GM21390 (cell line): ENCODE measurements around the gene NECTIN4.

Experiments used
- ATAC-seq: cut with Tn5 transposase; IDR thresholded peaks from one replicate; pipeline ENCODE4 v1.9.1; 2021; ENCODE audit not compliant: unreplicated experiment

Gene NECTIN4

DNA sequence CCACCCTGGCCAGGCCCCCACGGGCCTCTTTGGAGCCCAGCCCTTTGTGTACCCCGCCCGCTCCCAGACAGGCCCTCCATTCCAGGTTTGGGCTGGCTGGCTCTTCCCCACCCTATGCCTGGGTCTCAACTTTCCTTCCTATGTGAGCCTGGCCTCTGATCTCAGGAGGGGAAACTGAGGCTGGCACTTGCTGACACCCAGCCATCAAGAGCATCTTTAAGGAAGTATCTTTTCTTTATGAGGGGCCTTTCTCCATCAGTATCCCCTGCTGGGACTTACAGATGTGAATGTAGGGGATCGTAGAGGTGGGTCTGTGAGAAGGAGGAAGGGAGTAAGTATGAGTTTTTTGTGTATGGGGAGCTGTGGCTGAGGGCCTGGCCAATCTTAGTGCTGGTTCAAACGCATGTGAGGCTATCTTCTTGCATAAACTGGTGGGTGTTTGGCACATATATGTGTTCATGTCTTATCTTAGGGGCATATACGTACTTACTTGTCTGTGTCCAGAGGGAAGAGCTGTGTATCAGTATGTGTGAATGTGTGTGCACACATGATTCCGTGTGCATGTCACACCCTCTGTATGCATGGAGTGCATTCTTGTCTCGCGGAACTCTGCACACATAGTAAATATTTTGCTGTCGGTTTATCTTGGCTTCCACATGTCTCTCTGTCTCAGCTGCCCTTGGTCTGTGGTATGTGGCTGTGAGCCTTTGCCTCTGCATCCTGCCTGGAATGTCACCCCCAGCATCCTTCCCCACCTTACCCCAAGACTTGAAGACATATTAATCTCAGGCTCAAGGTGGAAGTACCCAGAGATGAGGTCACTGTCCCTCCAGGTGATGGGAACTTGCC is 5.4 kb downstream of the NECTIN4 start:
- no peak for ATAC-seq

DNA sequence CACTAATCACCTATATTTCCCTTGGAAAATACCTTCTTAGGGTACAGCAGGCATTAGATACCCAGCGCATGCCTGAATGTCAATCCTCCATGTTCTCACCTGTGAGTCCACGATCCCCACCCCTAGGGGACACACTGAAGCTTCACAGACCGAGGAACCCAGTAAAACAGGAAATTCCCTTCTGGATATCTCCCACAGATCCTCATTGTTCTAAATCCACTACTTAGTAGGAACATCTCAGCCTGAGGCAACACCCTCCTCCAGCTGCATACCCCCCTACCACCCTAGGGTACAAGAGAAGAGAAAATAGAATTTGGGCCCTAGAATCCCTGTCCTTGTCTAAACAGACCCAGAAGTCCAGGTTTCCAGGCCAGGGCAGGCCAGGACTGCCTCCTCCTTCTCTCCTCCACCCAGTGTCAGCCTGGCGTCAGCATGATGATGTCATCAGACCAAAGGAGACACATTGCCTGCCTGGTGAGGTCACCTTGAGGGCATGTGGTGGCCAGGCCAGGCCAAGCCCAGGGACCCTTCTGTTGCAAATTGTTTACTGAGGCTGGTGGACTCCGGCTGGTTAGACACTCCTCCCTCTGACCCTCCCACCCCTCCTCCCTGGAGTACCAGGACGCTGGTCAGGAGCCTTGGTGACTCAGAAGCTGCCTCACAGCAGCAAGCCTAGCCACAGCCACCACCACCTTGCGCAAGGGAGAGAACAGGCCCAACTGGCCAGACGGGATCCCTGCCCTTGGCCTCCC is 6.2 kb downstream of the NECTIN4 start:
- no peak for ATAC-seq

DNA sequence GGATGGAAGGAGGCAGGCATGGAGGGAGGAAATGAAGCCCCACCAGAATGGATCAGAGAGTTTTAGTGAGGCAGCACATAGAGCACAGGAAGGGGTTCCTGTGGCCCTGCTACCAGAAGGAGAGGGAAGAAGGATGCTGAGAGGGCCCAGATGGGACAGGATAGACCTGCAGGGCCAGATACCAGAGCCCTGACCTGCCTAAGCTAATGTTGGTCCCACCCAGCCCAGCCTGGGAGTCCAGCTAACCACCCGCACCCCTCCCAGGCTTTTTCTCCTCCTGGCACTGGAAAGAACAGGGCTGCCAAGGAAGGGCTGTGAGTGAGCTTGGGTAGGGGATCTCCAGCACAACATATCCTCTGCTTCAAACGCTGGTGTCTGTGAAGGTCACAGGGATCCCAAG is 6.9 kb downstream of the NECTIN4 start:
- no peak for ATAC-seq

DNA sequence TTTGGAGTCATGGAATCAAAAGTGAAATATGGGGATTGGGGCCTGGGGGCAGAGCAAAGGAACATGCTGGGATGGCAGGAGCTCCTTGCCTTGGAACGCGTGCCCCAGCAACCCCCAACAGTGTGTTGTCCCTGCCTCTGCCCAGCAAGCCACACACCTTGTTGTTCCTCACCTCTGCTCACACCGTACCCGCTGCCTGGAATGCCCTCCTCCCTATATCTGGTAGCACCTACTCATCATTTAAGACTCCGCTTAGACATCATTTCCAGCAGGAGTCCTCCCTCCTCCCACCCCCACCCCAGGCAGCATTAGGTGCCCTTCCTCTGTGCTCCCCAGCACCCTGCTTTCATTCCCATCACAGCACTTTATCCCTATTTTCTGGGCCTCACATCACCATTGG is 7.8 kb downstream of the NECTIN4 start:
- ATAC-seq: no peak

DNA sequence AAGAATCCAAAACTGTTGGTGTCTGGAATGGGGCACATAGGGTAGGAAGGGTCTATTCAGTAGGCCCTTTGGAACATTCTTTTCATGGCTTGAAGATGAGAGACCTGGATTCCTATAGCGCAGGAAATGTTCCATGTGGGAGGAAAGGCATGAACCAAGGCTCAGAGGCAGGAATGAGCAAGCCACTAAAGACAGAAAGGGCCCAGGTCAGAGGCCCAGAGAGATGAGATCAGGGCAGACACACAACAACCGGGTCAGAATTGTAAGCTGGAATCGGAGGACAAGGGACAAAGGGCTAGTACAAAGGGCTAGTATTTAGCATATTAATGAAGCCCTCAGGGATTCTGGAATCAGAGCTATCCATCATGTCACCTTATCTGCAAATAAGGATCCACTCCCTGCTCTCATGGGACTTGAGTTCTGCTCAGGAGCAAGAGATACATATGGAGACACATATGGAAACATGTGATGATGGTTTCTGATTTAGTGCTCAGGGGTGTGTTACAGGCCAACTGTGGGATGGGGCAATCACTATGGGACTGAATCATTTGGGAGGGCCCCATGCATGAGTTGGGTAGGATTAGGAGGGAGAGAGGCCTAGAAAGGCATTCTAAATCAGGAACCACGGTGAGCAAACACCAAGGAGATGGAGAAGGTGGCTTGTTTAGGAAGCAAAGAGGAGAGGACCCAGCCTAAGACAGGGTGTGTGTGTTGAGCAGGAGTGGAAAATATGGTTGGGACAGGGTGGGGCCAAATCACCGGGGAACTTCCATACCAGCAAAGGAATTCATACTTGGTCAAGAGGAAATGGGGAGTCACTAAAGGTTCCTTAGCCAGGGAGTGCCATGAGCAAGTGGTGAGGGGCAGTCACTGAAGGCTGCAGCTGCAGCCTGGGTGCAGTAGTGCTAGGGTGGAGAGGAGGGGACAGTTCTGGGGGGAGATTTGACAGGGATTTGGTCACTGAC is 8.6 kb downstream of the NECTIN4 start:
- ATAC-seq: no peak

DNA sequence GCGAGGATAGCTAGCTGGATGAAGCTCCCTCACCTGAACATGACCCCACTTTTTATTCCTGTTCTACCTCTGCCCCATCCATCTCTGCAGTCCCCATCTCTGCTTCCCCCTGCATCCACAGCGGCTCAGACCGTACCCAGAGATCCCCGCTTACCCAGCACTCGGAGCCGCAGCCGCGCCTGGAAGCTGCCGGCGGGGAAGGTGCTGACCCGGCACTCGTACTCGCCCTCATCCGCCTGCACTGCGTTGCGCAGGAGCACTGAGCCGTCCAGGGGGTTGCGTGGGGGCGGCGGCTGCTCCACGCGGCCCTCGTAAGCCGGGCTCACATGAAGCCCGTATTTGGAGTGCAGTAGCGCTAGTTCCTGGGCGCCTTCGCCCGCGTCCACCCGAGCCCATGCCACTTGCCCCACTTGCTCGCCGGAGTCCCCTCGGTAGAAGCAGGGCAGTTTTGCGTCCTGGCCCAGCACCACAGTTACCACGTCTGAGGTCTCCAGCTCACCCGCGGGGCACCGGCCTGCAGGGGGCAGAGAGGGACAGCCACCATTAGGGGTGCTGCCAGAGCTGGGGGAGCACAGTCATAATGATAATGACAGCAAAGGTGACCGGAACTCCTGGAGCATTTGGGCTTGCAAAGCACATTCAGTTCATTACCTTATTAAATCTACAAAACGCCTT is 9.8 kb downstream of the NECTIN4 start:
- no peak for ATAC-seq

DNA sequence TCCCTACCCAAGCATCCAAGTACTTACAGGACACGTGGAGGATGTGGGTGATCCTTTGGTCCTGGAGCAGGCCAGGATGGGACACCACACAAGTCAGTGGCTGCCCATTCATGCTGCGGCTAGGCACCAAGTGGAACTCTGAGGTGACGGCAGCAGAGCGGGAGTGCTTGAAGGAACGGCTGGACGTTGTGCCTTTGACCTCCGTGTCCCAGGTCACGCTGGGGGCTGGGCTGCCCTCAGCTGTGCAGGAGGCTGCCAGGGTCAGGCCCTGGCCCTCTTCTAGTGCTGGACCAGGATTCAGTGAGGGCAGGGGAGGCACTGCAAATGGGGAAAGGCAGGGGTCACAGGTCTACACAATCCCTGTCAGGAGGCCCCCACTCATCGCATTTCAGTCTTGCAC is 11.9 kb downstream of the NECTIN4 start:
- no peak for ATAC-seq

DNA sequence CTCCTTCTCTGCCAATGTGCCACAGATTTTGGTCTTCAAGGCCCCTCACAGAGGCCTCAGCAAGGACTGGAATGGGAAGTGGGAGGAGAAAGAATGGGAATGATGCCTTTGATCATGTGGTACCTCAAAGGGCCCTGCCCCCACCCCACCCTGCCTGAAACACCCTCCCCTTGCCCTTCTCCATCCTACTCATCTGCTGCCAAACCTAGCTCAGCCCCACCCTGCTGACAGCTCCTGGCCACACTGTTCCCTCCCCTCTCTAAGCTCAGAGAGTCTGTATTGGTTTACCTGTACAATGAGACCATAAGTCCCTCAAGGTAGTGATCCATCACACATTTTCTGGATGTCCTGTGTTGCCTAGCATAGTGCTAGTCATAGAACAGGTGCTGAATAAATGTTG is 12.9 kb downstream of the NECTIN4 start:
- no peak for ATAC-seq

DNA sequence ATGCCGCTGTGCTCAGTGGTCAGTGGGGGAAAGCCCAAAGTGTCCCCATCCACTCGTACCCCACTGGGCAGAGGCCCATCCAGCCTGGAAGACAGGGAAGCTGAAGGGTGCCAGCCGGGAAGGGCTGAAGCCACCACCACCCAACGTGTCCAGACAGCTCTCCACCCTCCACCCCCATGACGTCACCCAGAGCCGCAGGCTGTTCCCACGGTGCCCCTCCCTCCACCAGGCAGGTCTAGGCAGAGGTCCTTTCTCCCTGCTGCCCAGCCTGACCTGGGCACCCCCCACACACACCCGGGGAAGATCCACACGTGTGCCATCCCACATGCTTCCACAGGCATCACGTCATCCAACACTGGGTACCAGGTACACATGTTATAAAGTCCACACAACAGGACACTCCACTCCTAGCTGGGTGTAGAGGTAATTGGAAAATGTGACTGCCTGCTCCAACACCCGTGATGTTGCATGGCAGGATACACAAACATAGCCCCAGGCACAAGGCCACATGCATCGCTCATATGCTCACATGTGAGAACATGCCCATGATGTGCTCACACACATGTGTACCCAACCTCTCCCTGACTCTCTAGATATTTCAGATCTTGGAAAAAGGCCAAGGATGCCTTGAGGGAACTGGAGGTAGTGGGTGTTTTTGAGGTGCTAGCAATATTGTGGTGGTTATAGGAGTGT is 14.5 kb downstream of the NECTIN4 start:
- ATAC-seq: no peak

DNA sequence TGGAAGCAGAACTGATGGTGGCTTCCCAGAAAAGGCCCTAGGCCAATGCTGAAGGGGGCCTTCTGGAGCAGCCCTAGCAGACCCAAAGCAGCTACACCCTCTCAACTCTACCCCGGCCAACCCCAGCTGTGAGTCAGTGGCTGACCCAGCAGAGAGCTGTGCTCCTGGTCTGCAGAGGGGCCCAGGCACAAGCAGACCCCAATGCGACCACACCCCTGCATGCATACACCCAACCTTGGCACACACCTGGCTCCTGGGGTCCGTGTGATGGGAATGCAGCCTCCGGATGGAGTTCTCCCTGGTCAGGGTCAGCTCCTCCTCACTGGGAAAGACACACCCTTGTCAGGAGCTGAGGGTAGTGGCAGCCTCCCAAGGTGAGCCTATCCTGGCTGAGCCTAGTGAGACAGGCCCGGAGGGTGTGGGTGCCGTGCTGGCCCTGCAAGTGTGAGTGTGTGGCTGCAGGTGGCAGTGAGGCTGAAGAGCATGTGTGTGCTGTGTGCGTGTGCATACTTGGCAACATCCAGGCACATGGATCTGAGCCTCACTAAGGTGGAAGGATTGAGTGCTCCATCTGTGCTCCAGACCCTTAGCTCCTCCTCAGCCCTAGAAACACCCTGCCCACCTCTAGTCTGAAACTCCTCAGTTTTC is 15.8 kb downstream of the NECTIN4 start:
- no peak for ATAC-seq

DNA sequence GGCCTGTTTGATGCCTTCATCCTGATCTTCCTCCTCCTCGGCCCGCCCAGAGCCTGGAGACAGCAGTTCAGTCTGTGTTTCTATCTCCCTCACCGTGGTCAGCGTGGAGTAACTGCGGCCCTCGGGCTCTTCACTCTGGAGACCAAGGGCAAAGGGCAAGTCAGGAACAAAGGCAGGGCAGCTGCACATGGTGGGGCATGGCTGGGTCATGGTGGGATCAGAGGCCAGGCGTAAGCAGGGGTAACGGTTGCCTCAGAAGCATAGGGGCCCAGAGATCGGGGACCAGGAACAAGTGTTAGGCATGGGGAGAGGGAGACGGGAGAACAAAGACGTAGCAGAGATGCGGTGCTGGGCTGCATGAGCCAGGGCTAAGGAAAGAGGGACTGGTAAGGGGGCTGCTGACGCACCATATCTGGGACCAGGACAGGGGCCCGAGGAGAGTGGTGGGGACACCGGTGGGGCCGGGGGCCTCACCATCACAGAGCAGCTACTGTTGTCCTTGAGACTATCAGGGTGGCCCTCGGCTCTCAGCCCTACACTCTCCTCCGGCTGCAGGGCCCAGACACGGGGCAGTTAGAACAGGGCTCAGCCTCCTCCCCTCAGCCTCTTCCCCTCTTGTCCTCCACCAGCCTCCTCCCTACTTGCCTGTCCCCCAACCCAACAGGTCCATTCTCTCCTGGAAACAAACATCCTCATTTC is 16.5 kb downstream of the NECTIN4 start:
- no peak for ATAC-seq

DNA sequence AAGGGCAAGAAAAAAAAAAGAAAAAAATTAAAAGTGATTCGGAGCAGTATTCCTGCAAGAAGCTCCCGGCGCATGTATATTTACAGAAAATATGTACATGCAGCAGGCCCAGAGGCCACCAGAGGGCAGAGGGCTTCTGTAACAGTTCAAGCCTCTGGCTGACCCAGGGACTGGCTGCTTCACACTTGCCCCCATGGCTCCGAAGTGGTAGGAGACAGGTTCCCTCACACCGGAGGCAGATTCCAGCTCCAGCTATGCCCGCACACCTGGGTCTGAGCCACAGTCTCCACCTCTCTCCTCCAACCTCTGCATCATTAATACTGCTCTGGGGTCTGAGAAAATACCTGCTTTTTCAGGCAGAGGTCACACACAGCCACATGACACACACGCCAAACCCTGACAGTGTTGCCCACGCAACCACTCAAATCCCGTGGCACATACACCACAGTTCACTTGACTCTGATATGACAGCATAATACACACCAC is 17.4 kb downstream of the NECTIN4 start:
- no peak for ATAC-seq

DNA sequence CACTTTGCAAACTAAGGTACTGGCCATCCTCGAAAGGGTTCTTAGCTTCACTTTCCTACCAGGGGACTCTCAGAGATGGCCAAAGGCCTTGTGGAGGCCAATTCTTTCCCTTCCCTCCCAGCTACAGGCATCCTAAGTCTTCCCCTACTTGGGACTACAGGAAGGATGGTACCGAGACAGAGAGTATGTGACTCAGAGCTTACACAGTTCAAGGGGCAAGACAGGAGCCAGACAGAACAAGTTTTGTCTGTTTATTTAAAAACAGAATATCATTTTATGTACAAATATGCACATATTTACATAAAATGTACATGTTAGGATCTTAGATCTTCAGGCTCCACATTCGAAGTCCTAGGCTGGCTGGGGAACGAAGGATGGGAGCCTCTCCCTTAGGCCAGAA is 18.6 kb downstream of the NECTIN4 start:
- ATAC-seq: no peak

DNA sequence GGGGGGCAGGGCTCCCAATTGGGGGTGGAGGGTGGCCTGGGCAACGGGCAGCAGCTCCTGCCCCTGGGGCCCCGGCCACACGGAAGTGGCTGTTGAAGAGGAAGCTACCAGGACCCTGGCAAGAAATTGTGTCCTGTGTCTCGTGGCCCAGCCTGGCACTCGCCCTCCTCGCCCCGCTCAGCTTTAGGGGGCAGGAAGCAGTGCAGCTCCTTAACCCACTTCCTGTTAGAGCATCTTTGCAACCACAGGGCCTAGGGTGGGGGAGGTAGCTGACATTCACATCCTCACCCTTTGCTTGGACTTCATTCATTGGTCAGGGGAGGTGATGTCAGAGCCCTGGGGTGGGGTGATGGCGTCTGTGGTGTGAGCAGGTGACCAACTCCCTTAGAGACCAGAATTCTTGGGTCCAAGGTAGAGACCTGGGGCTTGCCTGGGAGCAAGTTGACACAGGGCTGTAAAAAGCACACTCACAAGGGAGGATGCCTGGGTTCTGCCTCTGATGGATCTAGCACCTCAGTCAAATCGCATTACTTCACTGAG is 19.6 kb downstream of the NECTIN4 start, which contains the start of gene ARHGAP30:
Gene ARHGAP30, minus strand, starts transcription at position 161 of the 540 bp plus-strand sequence. CDS start 267 bp downstream, outside the sequence.
- ATAC-seq: peak; percentile 81

DNA sequence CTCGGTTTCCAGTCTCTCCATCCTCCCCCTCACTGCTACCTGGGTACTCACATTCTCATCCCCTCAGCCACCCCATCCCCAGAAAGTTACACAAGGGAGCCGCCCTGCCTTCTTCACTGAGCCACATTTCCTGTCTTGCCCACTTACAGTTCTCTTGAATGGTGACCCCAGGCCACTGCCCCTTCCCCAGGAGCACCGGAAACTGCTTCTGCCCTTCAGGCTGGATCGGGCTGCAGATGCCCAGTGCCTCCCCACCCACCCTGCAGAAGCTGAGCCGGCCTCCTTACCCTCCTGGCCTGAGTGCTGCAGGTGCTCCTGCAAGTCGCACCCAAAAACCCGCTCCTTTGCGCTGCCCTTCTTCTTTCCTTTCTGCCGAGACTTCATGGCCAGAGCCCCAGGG is 20.1 kb downstream of the NECTIN4 start:
- ATAC-seq: no peak

DNA sequence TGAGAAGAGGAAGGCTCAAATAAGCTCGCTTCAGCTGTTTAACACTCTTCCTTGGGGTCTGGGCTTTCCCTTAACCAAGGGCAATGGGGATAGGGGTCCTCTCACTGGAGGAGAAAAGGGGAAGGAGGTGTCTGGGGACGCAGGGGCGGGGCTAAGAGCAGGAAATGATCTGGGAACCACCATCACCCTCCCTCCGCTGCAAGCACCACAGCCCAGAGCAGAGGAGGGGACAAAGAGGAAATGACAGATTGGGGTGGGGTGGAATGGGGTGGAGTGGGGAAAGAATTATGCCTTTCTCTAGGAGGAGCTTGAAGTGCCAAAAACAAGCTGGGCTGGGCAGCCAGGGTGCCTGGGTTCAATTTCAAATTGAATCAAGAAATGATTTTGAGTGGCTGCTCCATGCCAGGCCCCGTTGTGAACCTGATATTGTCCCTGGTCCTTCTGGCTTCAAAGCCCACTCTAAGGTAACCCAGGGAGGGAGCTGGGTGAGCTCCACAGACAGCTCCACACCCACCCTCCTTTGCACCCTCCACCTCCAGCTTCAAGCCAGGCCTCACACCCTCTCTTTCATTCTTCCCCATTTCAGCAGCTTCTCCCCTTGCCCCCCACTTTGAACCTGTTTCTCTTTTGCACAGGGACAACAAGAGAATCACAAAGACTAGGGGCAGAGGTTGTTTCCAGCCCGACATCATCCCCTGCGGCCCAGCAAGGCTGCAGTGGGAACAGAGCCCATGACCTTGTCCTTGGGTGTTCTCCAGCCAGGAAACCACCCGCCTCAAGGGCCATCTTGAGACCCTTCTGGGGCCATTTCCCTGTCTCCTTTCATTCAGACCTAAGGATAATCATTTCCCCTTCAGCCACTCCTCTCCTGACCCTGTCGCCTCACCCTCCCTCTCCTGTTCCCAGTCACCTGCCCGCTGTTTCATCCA is 20.8 kb downstream of the NECTIN4 start:
- peak; percentile 57 for ATAC-seq

DNA sequence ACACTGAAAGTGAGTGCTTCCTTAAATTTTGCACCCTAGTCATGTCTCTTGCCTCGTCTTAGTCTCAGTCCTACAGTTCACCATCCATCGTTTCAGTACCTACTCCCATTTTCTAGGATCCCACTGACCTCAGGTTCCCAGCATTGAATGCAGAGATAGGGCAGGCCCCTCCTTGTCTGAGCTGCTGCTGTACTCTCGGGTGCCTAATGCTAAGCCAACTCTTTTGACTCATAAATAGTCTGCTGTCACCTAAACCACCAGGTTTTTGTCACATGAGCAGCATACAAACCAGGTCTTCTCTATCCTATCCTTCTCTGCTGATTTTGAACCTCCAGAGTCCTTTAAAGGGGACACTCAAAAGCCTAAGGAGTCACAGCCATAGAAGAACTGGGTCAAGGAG is 22.7 kb downstream of the NECTIN4 start:
- no peak for ATAC-seq
